LNCaP clone FGC (cell line): Measurements from ENCODE around the gene CDK1.

Experiments
- DNase-seq: peaks from one replicate; pipeline ENCODE4 v3.0.0-alpha.2; 2011; ENCODE audit warnings: low read depth
- H3K4me3 ChIP-seq: 2 replicates; pipeline ENCODE4 v1.5.1; 2011; ENCODE audit warnings: mild to moderate bottlenecking, low read depth, low read length, control low read depth
- CTCF ChIP-seq: IDR thresholded peaks from 2 replicates; pipeline ENCODE4 v1.5.1; 2012; ENCODE audit warnings: mild to moderate bottlenecking; ENCODE audit not compliant: control insufficient read depth, insufficient read depth; ENCODE audit errors: extremely low read depth

Gene CDK1

GRCh38 chr10:60799971-60800650 is 21.8 kb downstream of the CDK1 start:
- TF ChIP-seq CTCF, result no peak
- no peak overlapping the region for H3K4me3 ChIP-seq
- DNase-seq, result no peak

- DNase-seq, result no peak
- no peak overlapping the region for H3K4me3 ChIP-seq
- no peak for TF ChIP-seq CTCF
Observed at GRCh38 chr10:60800918-60801317, 22.6 kb downstream of the CDK1 start.

GRCh38 chr10:60801522-60801921 is 23.2 kb downstream of the CDK1 start:
- TF ChIP-seq CTCF, result no peak
- no peak overlapping the region for H3K4me3 ChIP-seq
- no peak for DNase-seq

- no peak for TF ChIP-seq CTCF
- no peak for DNase-seq
- no peak overlapping the region for H3K4me3 ChIP-seq
Observed at GRCh38 chr10:60803433-60803832, 25.2 kb downstream of the CDK1 start.

- TF ChIP-seq CTCF, result no peak
- H3K4me3 ChIP-seq, result no peak overlapping the region
- no peak for DNase-seq
Observed at GRCh38 chr10:60803865-60804264, 25.6 kb downstream of the CDK1 start.

- H3K4me3 ChIP-seq, result no peak overlapping the region
- DNase-seq, result no peak
- TF ChIP-seq CTCF, result no peak
Observed at GRCh38 chr10:60806921-60807320, 28.6 kb downstream of the CDK1 start.

- no peak overlapping the region for H3K4me3 ChIP-seq
- no peak for TF ChIP-seq CTCF
- DNase-seq, result no peak
Observed at GRCh38 chr10:60807499-60807898, 29.2 kb downstream of the CDK1 start.
